ENCODE measurements around the gene TSPAN18. TPM values are rescaled to one million over a fixed set of nuclear protein-coding genes. Genes with fewer than 3 reads are reported as not detected.

TSPAN18 gene
- total and polyA plus RNA-seq, 11 donors: 40.0 to 151 (median 74.9) TPM

DNA sequence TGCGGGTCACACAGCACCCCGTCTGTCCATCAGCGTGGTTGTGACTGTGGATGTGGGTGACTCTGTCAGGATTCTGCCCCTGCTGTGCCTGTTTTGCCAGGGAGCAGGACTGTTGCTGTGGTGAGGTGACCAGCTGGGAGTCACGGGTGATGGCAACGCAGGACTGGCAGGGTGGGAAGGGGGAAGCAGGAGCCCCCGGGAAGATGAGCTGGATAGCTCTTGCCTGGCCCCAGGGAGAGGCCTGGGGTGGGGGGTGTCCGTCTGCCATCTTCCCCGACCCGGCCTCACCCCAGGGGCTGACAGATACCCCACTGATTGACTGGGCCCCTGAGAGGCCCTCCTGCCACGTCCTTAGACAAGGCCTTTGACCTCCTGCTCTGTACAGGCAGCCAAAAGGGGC lies 34.3 kb upstream of the TSPAN18 start:
- DNase-seq: no peak
- TF ChIP-seq, protein P1, sequence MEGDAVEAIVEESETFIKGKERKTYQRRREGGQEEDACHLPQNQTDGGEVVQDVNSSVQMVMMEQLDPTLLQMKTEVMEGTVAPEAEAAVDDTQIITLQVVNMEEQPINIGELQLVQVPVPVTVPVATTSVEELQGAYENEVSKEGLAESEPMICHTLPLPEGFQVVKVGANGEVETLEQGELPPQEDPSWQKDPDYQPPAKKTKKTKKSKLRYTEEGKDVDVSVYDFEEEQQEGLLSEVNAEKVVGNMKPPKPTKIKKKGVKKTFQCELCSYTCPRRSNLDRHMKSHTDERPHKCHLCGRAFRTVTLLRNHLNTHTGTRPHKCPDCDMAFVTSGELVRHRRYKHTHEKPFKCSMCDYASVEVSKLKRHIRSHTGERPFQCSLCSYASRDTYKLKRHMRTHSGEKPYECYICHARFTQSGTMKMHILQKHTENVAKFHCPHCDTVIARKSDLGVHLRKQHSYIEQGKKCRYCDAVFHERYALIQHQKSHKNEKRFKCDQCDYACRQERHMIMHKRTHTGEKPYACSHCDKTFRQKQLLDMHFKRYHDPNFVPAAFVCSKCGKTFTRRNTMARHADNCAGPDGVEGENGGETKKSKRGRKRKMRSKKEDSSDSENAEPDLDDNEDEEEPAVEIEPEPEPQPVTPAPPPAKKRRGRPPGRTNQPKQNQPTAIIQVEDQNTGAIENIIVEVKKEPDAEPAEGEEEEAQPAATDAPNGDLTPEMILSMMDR (IDR thresholded peaks at IDR 0.05): no peak
- TF ChIP-seq POLR2A (IDR thresholded peaks at IDR 0.05): no peak
- Histone ChIP-seq H3K27me3 (no peaks in the 10 kb centered on the region), H3K36me3 (no peaks in the 10 kb centered on the region), H3K4me3 (no peak overlapping the region), H3K27ac (no peak overlapping the region), H3K4me1 (no peaks in the 10 kb centered on the region), H3K9me3 (peaks cover 0 to 6% (median 0%) of the 10 kb centered on the region in 12 donors)
- intact Hi-C loops (cut with DNase I): no loop called here
- no peak for ATAC-seq
- WGBS, 4 donors: 86 to 97% (median 96%) methylated on average over 7 to 10 of the region's 10 CpGs

DNA sequence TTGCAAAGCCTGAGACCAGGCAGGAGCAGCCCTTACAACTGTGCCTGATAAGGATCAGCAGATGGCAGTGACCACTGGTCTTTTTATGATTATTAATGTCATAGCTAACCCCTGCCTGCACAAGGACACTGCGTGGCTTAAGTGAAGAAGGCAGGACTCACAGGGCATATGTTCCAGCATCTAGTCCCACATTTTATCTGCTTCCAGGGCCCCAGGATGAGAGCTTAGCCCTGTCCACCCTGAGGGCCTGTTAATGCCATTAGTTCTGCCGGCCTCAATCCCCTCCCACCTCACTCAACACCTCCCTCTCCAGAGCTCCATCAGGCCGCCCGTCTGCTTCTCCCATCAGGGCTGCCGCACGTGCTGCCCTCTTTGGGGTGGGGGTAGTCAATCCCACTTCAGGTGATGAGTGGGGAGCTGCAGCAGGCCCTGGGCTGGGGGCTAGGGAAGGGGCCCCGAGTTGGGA lies 33.1 kb upstream of the TSPAN18 start:
- WGBS, 4 donors: 53 to 68% (median 58%) methylated on average over 7 of the region's 7 CpGs
- H3K9me3 ChIP-seq: peaks cover 0 to 6% (median 0%) of the 10 kb centered on the region in 12 donors
- TF ChIP-seq, protein P1 (IDR thresholded peaks at IDR 0.05): no peak
- no peak for TF ChIP-seq POLR2A (IDR thresholded peaks at IDR 0.05)
- no peak for ATAC-seq
- no peaks in the 10 kb centered on the region for H3K27me3 ChIP-seq
- H3K36me3 ChIP-seq: no peaks in the 10 kb centered on the region
- no peak overlapping the region for H3K4me3 ChIP-seq
- intact Hi-C loops (cut with DNase I): no loop called here
- peaks cover 0 to 10% (median 0%) of the 10 kb centered on the region in 12 donors for H3K4me1 ChIP-seq
- DNase-seq: no peak
- H3K27ac ChIP-seq: no peak overlapping the region

DNA sequence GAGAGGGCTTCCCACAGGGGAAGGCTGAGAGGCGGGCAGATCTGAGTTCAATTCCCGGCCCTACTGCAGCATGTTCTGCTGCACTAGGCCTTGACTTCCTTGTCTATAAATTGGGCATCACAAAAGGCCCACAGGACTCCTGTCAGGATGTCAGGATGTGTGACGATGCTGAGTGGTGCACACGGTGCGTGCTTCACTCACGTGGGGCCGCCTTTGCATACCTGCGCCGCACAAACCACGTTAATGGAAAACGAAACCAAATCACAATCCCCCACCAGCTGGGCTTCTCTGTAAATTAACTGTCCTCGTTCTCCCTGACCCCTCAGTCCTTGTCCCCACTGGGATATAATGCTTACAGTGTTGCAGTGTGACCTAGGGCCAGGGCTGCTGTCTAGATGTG lies 32.3 kb upstream of the TSPAN18 start:
- ATAC-seq: no peak
- WGBS, 4 donors: 91 to 92% (median 92%) methylated on average over 12 of the region's 12 CpGs
- DNase-seq: no peak

DNA sequence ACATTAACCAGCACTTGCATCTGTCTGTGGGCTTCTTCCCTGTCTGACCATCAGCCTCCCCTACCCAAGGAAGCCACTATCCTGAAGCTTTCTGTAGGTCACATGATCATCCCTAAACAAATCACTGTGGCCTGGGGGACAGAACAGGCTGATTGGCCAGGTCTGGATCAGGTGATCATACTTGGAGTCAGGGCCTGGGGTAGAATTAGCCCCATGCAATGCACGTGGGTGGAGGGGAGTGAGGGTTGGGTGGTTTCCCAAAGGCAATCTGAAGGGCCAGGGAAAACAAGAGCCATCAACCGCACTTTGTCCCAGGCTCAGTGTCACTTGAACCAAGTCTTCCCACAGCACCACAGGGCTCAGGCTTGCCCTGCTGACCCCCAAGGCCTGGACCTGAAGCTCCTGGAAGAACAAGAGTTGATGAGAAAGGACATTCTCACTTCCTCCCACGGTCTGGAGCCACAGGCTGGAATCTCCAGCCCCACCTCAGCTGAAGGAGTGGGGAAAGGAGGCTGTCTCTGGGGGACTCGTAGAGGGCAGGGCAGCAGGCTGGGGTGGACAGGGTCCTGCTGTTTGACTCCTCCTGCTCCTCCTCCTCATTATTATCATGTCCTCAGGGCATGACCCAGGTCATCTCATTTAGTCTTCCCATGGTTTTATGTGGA lies 31.5 kb upstream of the TSPAN18 start:
- Histone ChIP-seq H3K4me3 (no peak overlapping the region), H3K36me3 (no peaks in the 10 kb centered on the region), H3K27ac (no peak overlapping the region), H3K9me3 (no peaks in the 10 kb centered on the region), H3K27me3 (no peaks in the 10 kb centered on the region), H3K4me1 (peaks cover 3 to 24% (median 7%) of the 10 kb centered on the region in 12 donors)
- 80 to 87% (median 82%) methylated on average over 4 of the region's 4 CpGs for WGBS, 4 donors
- DNase-seq: no peak
- ATAC-seq: no peak
- TF ChIP-seq, protein P1 (IDR thresholded peaks at IDR 0.05): no peak
- TF ChIP-seq POLR2A (IDR thresholded peaks at IDR 0.05): no peak
- intact Hi-C loops (cut with DNase I): no loop called here

More for the DNA sequence above, 32.3 kb upstream of the TSPAN18 start:
- Histone ChIP-seq H3K36me3 (no peaks in the 10 kb centered on the region), H3K4me3 (no peak overlapping the region), H3K4me1 (peaks cover 0 to 15% (median 2%) of the 10 kb centered on the region in 12 donors), H3K27me3 (no peaks in the 10 kb centered on the region), H3K27ac (no peak overlapping the region), H3K9me3 (peaks cover 0 to under 1% (median 0%) of the 10 kb centered on the region in 12 donors)
- intact Hi-C loops (cut with DNase I): no loop called here
- no peak for TF ChIP-seq POLR2A (IDR thresholded peaks at IDR 0.05)
- TF ChIP-seq, protein P1 (IDR thresholded peaks at IDR 0.05): no peak
